ENCODE data around the gene PGAP3. TPM values are rescaled to one million over a fixed set of nuclear protein-coding genes. Genes with fewer than 3 reads are reported as not detected.

PGAP3 gene
- total RNA-seq, 1 donor from 2014 or later, result 17.1 TPM

DNA sequence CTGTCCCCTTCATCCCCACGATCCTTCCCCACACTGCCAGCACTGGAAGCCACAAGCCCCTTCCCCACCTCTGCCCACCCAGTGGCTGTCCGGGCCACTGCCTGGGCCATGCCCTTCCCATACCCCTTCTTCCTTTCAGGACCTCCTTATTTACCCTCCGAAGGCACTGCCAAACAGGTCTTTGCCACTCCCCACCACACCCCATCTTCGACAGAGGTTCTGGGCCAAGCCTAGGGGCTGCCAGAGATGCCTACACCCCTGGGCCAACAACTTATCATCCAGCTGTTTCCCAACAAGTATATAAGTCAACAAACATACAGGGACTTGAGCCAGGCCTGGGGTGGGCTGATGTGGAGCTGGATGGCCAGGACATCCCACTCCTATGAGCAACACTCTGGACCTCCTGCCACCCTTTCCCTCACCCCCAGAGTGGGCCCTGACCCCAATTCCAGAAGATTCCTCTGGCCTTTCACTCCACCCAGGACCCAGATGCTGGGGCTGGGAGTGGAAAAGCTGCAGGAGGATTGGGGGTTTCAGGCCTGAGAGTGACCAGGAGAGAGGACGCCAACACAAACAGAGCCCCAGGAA, 62.6 kb downstream of the PGAP3 start:
- DNase-seq (ENCODE audit: low read depth), result no peak

GRCh38 chr17:39624313-39624712, 63.5 kb downstream of the PGAP3 start:
- DNase-seq (ENCODE audit: low read depth), result no peak

DNA sequence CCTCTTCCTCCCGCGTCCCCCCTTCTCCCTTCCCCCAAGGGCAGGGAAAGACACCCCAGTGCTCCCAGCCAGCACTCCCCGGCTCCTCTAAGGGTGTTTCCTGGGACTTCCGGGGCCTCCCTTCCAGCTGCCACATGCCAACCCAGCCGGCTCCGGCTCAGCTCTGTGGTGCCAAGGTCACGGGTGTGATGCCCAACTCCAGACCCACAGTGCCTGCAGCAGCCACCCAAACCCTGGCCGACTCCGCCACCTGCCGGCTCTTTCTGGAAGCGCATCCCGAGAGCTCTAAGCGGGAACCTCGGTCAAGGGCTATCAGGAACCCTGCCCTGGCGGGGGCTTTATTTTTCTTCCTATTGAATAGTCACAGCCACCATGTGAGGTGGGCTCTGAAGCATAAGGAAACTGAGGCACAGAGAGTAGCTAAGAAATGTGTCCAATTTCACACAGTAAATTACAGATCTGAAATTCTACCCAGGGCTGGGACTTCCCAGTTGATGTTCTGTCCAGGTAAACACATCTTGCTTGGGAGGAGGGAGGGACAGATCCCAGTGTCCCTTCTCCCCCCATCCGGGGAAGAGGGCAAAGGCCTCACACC, 64.4 kb downstream of the PGAP3 start:
- peak; percentile 85 for DNase-seq (ENCODE audit: low read depth)

GRCh38 chr17:39622380-39623006, 65.4 kb downstream of the PGAP3 start:
- DNase-seq (ENCODE audit: low read depth), result no peak

- peak; percentile 84 for DNase-seq (ENCODE audit: low read depth)
Observed at GRCh38 chr17:39621523-39622379, 66.1 kb downstream of the PGAP3 start.

Small RNAs within 50 kb of the gene (microRNA-seq; reads per million reads assigned to microRNA genes)
- 0.48 reads per million for gene MIR4728

Other genes starting within 250 kb of the PGAP3 start
- gene MED1, start 236.8 kb downstream of the PGAP3 start, total RNA-seq, result 20.8 and 22.2 TPM in 2 replicates
- 28.6 and 29.9 TPM in 2 replicates for gene CDK12, start 226.6 kb downstream of the PGAP3 start, total RNA-seq
- 0.05 TPM in 1 of 2 replicates, not detected in the other for gene NEUROD2, start 80.1 kb downstream of the PGAP3 start, total RNA-seq
- not detected in 2 replicates for gene PPP1R1B, start 61.1 kb downstream of the PGAP3 start, total RNA-seq
- 34.9 and 36.9 TPM in 2 replicates for gene STARD3, start 50.9 kb downstream of the PGAP3 start, total RNA-seq
- gene TCAP, start 22.7 kb downstream of the PGAP3 start, total RNA-seq, result 10.1 and 23.1 TPM in 2 replicates
- gene PNMT, start 19.6 kb downstream of the PGAP3 start, total RNA-seq, result 0.96 and 1.7 TPM in 2 replicates
- 87.4 and 119 TPM in 2 replicates for gene ERBB2, start 12.0 kb upstream of the PGAP3 start, total RNA-seq
- gene MIEN1, start 42.5 kb upstream of the PGAP3 start, total RNA-seq, result 47.9 and 55.2 TPM in 2 replicates
- not detected in 2 replicates for gene GRB7, start 49.9 kb upstream of the PGAP3 start, total RNA-seq
- gene IKZF3, start 176.3 kb upstream of the PGAP3 start, total RNA-seq, result not detected in 2 replicates
- not detected in 2 replicates for gene ZPBP2, start 180.1 kb upstream of the PGAP3 start, total RNA-seq
- gene GSDMB, start 230.6 kb upstream of the PGAP3 start, total RNA-seq, result 1.1 and 1.8 TPM in 2 replicates
- gene ORMDL3, start 239.5 kb upstream of the PGAP3 start, total RNA-seq, result 34.7 and 37.7 TPM in 2 replicates
- not detected in 2 replicates for gene LRRC3C, start 239.7 kb upstream of the PGAP3 start, total RNA-seq

Data from myocyte (in vitro differentiated cells).